Measurements from ENCODE around the gene LPCAT2. TPM values are rescaled to one million over a fixed set of nuclear protein-coding genes. Genes with fewer than 3 reads are reported as not detected.

LPCAT2 gene
- total and polyA plus RNA-seq, 8 donors: 1.4 to 36.2 (median 6.6) TPM; not detected in 1

DNA sequence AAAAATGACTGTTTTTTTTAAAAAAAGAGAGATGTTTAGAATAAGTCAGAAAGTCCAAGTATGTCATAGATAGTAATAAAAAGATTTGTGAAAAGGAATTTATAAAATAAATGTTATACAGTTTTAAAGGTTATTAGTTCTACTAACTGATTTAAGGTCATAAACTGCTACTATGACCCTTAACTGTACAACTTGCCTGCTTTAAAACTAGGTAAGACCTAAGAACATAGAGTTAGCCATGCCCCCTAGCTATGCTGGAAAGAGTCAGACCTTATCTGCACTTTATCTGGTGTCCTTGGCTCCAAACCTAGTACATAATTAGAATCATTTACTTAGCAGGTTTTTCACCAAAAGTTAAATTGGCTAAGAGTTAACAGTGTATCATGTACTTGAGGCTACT, 123.4 kb downstream of the LPCAT2 start:
- Histone ChIP-seq H3K27me3 (no peaks in the 10 kb centered on the region), H3K36me3 (no peaks in the 10 kb centered on the region), H3K4me1 (no peaks in the 10 kb centered on the region), H3K4me3 (no peak overlapping the region), H3K27ac (no peak overlapping the region), H3K9me3 (no peaks in the 10 kb centered on the region)
- intact Hi-C loops (cut with DNase I; ENCODE audit: low total_unique reads): no loop called here
- TF ChIP-seq POLR2A (IDR thresholded peaks at IDR 0.05) (no peak), EP300 (IDR thresholded peaks at IDR 0.05) (no peak), POLR2AphosphoS5 (IDR thresholded peaks at IDR 0.05) (no peak)
- TF ChIP-seq, protein P1, sequence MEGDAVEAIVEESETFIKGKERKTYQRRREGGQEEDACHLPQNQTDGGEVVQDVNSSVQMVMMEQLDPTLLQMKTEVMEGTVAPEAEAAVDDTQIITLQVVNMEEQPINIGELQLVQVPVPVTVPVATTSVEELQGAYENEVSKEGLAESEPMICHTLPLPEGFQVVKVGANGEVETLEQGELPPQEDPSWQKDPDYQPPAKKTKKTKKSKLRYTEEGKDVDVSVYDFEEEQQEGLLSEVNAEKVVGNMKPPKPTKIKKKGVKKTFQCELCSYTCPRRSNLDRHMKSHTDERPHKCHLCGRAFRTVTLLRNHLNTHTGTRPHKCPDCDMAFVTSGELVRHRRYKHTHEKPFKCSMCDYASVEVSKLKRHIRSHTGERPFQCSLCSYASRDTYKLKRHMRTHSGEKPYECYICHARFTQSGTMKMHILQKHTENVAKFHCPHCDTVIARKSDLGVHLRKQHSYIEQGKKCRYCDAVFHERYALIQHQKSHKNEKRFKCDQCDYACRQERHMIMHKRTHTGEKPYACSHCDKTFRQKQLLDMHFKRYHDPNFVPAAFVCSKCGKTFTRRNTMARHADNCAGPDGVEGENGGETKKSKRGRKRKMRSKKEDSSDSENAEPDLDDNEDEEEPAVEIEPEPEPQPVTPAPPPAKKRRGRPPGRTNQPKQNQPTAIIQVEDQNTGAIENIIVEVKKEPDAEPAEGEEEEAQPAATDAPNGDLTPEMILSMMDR (IDR thresholded peaks at IDR 0.05): no peak
- no peak for DNase-seq

DNA sequence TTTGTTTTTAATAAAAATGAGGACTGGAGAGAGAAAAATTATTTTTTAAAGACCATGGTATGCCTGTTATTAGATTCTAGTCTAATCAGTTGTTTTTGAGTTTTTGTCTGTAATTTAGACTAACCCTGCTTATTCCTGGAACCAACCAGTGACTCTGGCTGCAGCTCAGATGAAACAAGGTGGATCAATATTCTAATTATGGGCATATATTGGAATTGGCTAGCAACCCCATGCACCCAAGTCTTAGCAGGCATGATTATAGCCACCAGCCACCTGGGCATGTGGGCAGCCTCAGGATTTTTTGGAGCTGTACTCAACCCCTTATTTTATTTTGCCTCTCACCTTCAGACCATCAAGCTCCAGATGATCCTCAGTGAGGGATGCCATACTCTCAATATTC, 125.3 kb downstream of the LPCAT2 start:
- H3K27me3 ChIP-seq: peaks cover 0 to 5% (median 0%) of the 10 kb centered on the region in 3 donors
- no peak for DNase-seq
- no peaks in the 10 kb centered on the region for H3K4me1 ChIP-seq
- intact Hi-C loops (cut with DNase I; ENCODE audit: low total_unique reads): no loop called here
- H3K4me3 ChIP-seq: no peak overlapping the region
- no peaks in the 10 kb centered on the region for H3K36me3 ChIP-seq
- H3K9me3 ChIP-seq: no peaks in the 10 kb centered on the region
- no peak overlapping the region for H3K27ac ChIP-seq
- TF ChIP-seq POLR2A (IDR thresholded peaks at IDR 0.05) (no peak), POLR2AphosphoS5 (IDR thresholded peaks at IDR 0.05) (no peak), EP300 (IDR thresholded peaks at IDR 0.05) (no peak)
- TF ChIP-seq, protein P1 (IDR thresholded peaks at IDR 0.05): no peak

Other genes with a start within 250 kb of the LPCAT2 start
- not detected for gene IRX6, start 184.9 kb upstream of the LPCAT2 start, total RNA-seq
- under 1 TPM in 1 of 3 donors, not detected in 2; 0.10 TPM for gene IRX6, start 184.9 kb upstream of the LPCAT2 start, polyA plus RNA-seq
- 100 to 1,000 TPM in 4 of 5 donors, 10 to 100 TPM in 1; 67.9 to 206 (median 142) TPM for gene MMP2, start 29.9 kb upstream of the LPCAT2 start, total RNA-seq
- 10 to 100 TPM; 17.7 to 67.9 (median 39.6) TPM for gene MMP2, start 29.9 kb upstream of the LPCAT2 start, polyA plus RNA-seq
- gene CAPNS2, start 57.6 kb downstream of the LPCAT2 start, total RNA-seq: under 1 TPM in 1 of 5 donors, not detected in 4; 0.73 TPM
- 10 to 100 TPM in 1 of 3 donors, not detected in 2; 44.2 TPM for gene CAPNS2, start 57.6 kb downstream of the LPCAT2 start, polyA plus RNA-seq
- under 1 TPM in 1 of 5 donors, not detected in 4; 0.73 TPM for gene SLC6A2, start 146.9 kb downstream of the LPCAT2 start, total RNA-seq
- gene SLC6A2, start 146.9 kb downstream of the LPCAT2 start, polyA plus RNA-seq: under 1 TPM in 1 of 3 donors, not detected in 2; 0.13 TPM